ENCODE data around the gene SRF. TPM values are rescaled to one million over a fixed set of nuclear protein-coding genes. Genes with fewer than 3 reads are reported as not detected.

SRF gene
- total and polyA plus RNA-seq, 2 donors (not counting 3 experiments of a cell fraction or from before 2014, with no cell fraction given) = 34.4 to 55.8 TPM

GRCh38 chr6:43173591-43174262 is 2.7 kb downstream of the SRF start:
- intact Hi-C loops (cut with micrococcal nuclease) (loop anchor here (1.0 to 5.0 kb wide), 5 partner anchors 56 to 427 kb away; partner anchors contain the start of genes DNPH1, KLHDC3, TBCC and ZNF318), dilution Hi-C loops (cut with MboI; ENCODE audit: extremely low pct_ligation_motif_present, low sequenced_read_pairs) (no loop called here)
- H3K79me2 ChIP-seq (ENCODE audit: control insufficient read depth, insufficient read depth, low read length) = peaks cover 40% of the 10 kb centered on the region
- no peaks in the 10 kb centered on the region for H3K9me1 ChIP-seq (replicated peaks; ENCODE audit: control insufficient read depth, extremely low read depth, insufficient read depth, low read length)
- peak overlapping the region in 2 of 3 experiments; percentile 41 to 58 for H3K4me3 ChIP-seq (replicated peaks in 1 of 3; ENCODE audit: insufficient read depth in 1 of 3, low read depth in 1 of 3, low read length in 3 of 3)
- DNase-seq (ENCODE audit: low read depth, low spot score) (no peak), FAIRE-seq (no peak)
- H3K4me1 ChIP-seq (ENCODE audit: control insufficient read depth, extremely low read depth, insufficient read depth, low read length) = peaks cover 25% of the 10 kb centered on the region
- H3K9ac ChIP-seq (replicated peaks; ENCODE audit: extremely low read depth, insufficient read depth, low read length) = peak overlapping the region; percentile 14
- TF ChIP-seq, protein P1, sequence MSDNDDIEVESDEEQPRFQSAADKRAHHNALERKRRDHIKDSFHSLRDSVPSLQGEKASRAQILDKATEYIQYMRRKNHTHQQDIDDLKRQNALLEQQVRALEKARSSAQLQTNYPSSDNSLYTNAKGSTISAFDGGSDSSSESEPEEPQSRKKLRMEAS (IDR thresholded peaks at IDR 0.05; ENCODE audit: insufficient read depth, insufficient read length) = no peak
- TF ChIP-seq GATA2 (IDR thresholded peaks at IDR 0.05; ENCODE audit: insufficient read depth, insufficient read length, low read depth, low read length) (no peak), POLR2AphosphoS5 (IDR thresholded peaks at IDR 0.05; ENCODE audit: insufficient read depth, low read depth, low read length) (no peak), FOS (IDR thresholded peaks at IDR 0.05; ENCODE audit: borderline replicate concordance, insufficient read depth, low read length) (no peak)
- peak overlapping the region; percentile 76 for H3K27ac ChIP-seq (ENCODE audit: insufficient read depth, low read depth, low read length)
- peaks cover 2% of the 10 kb centered on the region for H4K20me1 ChIP-seq (replicated peaks; ENCODE audit: control insufficient read depth, extremely low read depth, insufficient read depth, low read length)
- ChIA-PET CTCF (interaction anchor here (0.7 to 3.6 kb wide), 4 partner anchors 30 to 196 kb away, joined by 3 to 17 read pairs (median 3); partner anchors contain the start of genes DNPH1 and ZNF318), POLR2A (no interaction called here)
- no peak overlapping the region for H2AFZ ChIP-seq (ENCODE audit: low read depth, low read length)
- peaks cover 9 to 22% of the 10 kb centered on the region in 2 experiments for H3K36me3 ChIP-seq (ENCODE audit: control insufficient read depth in 2 of 2, extremely low read depth in 1 of 2, insufficient read depth in 2 of 2, low read length in 2 of 2)
- BruUV-seq (replicated peaks) = TSS peak; percentile 55
- peak overlapping the region; percentile 79 for H3K4me2 ChIP-seq (ENCODE audit: insufficient read depth, low read length)
- H3K9me3 ChIP-seq (replicated peaks; ENCODE audit: control insufficient read depth, insufficient read depth, low read length) = no peaks in the 10 kb centered on the region
- H3K27me3 ChIP-seq (ENCODE audit: control insufficient read depth in 2 of 2, insufficient read depth in 2 of 2, low read length in 2 of 2) = no peaks in the 10 kb centered on the region
